Heart left ventricle (tissue), 16 donors: ENCODE measurements around the gene DNAH1. TPM values are rescaled to one million over a fixed set of nuclear protein-coding genes. Genes with fewer than 3 reads are reported as not detected.
A peak's percentile ranks its signal among the peaks of the same experiment; 100 is the strongest.

Experiments
- ATAC-seq, 4 donors: fragments of 200-7000 bp; cut with Tn5 transposase; one replicate each; pipeline ENCODE4 v1.9.1; 2020 to 2022; ENCODE audit warnings: moderate library complexity in 4 of 4, mild to moderate bottlenecking in 3 of 4, moderate number of reproducible peaks in 1 of 4
- DNase-seq, 5 donors: peaks; one replicate each; pipeline ENCODE4 v3.0.0-alpha.2; 2020
- H3K27ac ChIP-seq, 12 donors: fragments of 200-600 bp; sonication (generic) in 4 of 12; one replicate each; pipeline versions ENCODE4 v1.5.0 to v1.8.0; 2016 to 2022; ENCODE audit warnings: mild to moderate bottlenecking in 2 of 12
- H3K27me3 ChIP-seq, 9 donors: fragments of 200-600 bp; sonication (generic) in 2 of 9; one replicate each; pipeline versions ENCODE4 v1.5.1 to v1.8.0; 2016 to 2022; ENCODE audit warnings: mild to moderate bottlenecking in 3 of 9
- H3K36me3 ChIP-seq, 9 donors: fragments of 200-600 bp; sonication (generic) in 2 of 9; one replicate each; pipeline versions ENCODE4 v1.5.0 to v1.8.0; 2018 to 2022; ENCODE audit warnings: mild to moderate bottlenecking in 2 of 9
- H3K4me1 ChIP-seq, 12 donors: fragments of 200-600 bp; sonication (generic) in 4 of 12; one replicate each; pipeline versions ENCODE4 v1.5.0 to v1.8.0; 2016 to 2022; ENCODE audit warnings: mild to moderate bottlenecking in 3 of 12
- H3K4me3 ChIP-seq, 12 donors: fragments of 200-600 bp; sonication (generic) in 4 of 12; one replicate each; pipeline versions ENCODE4 v1.5.0 to v1.8.0; 2017 to 2022; ENCODE audit warnings: mild to moderate bottlenecking in 9 of 12, moderate library complexity in 4 of 12
- H3K9me3 ChIP-seq, 12 donors: fragments of 200-600 bp; sonication (generic) in 4 of 12; one replicate each; pipeline versions ENCODE4 v1.5.0 to v1.8.0; 2016 to 2022; ENCODE audit warnings: mild to moderate bottlenecking in 1 of 12
- CTCF ChIP-seq, 12 donors: fragments of 200-600 bp; sonication (generic) in 4 of 12; IDR thresholded peaks; one replicate each; pipeline versions ENCODE4 v1.5.0 to v1.8.0; 2018 to 2022; ENCODE audit warnings: antibody characterized with exemption in 12 of 12, mild to moderate bottlenecking in 5 of 12
- POLR2A ChIP-seq, 2 donors: fragments of 450-650 bp; IDR thresholded peaks; one replicate each; pipeline ENCODE4 v1.6.1; 2017; ENCODE audit warnings: antibody characterized with exemption in 2 of 2, mild to moderate bottlenecking in 2 of 2, moderate library complexity in 2 of 2
- WGBS, 4 donors: extraction: QIAGEN DNeasy Blood & Tissue Kit in 2 of 4; methylation state at CpG; one replicate each; pipeline versions ENCODE4 v1.1.5 to v1.1.7; 2013 to 2018; 5-methylcytosine and 5-hydroxymethylcytosine counted together
- intact Hi-C, 10 donors: fragments of 100-400 bp; cut with DNase I; formaldehyde crosslinking; loops; one replicate each; pipeline versions ENCODE4 v1.11.1 to v1.14.2; 2022
- polyA plus RNA-seq, 2 donors: library from polyadenylated mRNA; stranded (reverse); fragments of 200-250 nt; gene quantifications; one replicate each; pipeline ENCODE4 v1.2.3, GENCODE V29; 2013
- total RNA-seq, 9 donors: library from RNA; depleted of rRNA in 2 of 9; stranded (reverse); fragments of >200 nt in 2 of 9; fragmentation: NEBNext Ultra II Directional in 3 of 9; extraction: Animal tissue kit (Norgen Biotek cat#: 25700) in 3 of 9; gene quantifications; one replicate each; pipeline versions ENCODE4 v1.1.0 to v1.2.4, GENCODE V29; 2016 to 2023
- donor health status: ischemic (EF 13 %, LVEDD 7.1; RV severe dilation, severe dysfunction).
- donor health status: healthy with polysubstance abuse.
- donor health status: DM: no; HTN: yes; CAD: no.
- donor health status: DM: no; HTN: no; CAD: no.
- donor health status: ischemic (EF 25% LVEDD 6.9; RV normal size, moderate dysfunction).
- donor health status: ischemic (EF 25% LVEDD 5.7; RV mildly dilated, moderate dysfunction).
- donor health status: healthy.
- donor health status: DM: yes; HTN: yes; CAD: no.
- donor health status: ischemic (EF 35%, LVEDD 5.7; RV mildly dilated, moderate dysfunction).
- donor health status: nonischemic (EF 11% LVEDD 7.7; RV severe dilation, severe dysfunction).
- donor health status: DM: yes; HTN: yes; CAD: no.
- donor health status: PGD.
- donor health status: ischemic (EF 29% LVEDD 5.4; RV normal size, mild dysfunction).
- donor health status: nonischemic (EF 23%, LVEDD 6.1; RV moderate dilation, normal function).

DNAH1 gene
- total and polyA plus RNA-seq, 11 donors = 0.95 to 6.6 (median 2.8) TPM

- Histone ChIP-seq H3K4me1 (peaks cover 0 to 23% (median 6%) of the 10 kb centered on the region in 12 donors), H3K36me3 (peaks cover 0 to 58% (median 16%) of the 10 kb centered on the region in 9 donors), H3K4me3 (no peak overlapping the region), H3K9me3 (no peaks in the 10 kb centered on the region), H3K27ac (no peak overlapping the region), H3K27me3 (no peaks in the 10 kb centered on the region)
- intact Hi-C loops = loop anchor here in 1 of 10 donors (10.0 kb wide), 1 partner anchor 345 kb away; no protein-coding TSS in a partner anchor
- TF ChIP-seq POLR2A (IDR thresholded peaks at IDR 0.05) (no peak), CTCF (IDR thresholded peaks at IDR 0.05) (no peak)
- ATAC-seq = no peak
- DNase-seq = peak in 3 of 5 donors; percentile 18 to 33 (median 23)
- 89 to 93% (median 91%) methylated on average over 15 to 19 of the region's 19 CpGs for WGBS, 4 donors
Observed at GRCh38 chr3:52349611-52350395, 33.7 kb downstream of the DNAH1 start.

- Histone ChIP-seq H3K27ac (no peak overlapping the region), H3K27me3 (no peaks in the 10 kb centered on the region), H3K4me1 (peaks cover 0 to 22% (median 6%) of the 10 kb centered on the region in 12 donors), H3K9me3 (no peaks in the 10 kb centered on the region), H3K4me3 (no peak overlapping the region), H3K36me3 (peaks cover 0 to 62% (median 16%) of the 10 kb centered on the region in 9 donors)
- DNase-seq = peak in 3 of 5 donors; percentile 6 to 33 (median 12)
- 88 to 95% (median 93%) methylated on average over 7 of the region's 7 CpGs for WGBS, 4 donors
- intact Hi-C loops = no loop called here
- no peak for TF ChIP-seq CTCF (IDR thresholded peaks at IDR 0.05)
- no peak for ATAC-seq
Observed at GRCh38 chr3:52350416-52350815, 34.3 kb downstream of the DNAH1 start.

- peak in 3 of 5 donors; percentile 9 to 25 (median 18) for DNase-seq
- H3K4me1 ChIP-seq = peaks cover 0 to 15% (median 5%) of the 10 kb centered on the region in 12 donors
- H3K27me3 ChIP-seq = no peaks in the 10 kb centered on the region
- WGBS, 4 donors = 87 to 96% (median 95%) methylated on average over 9 to 11 of the region's 11 CpGs
- H3K27ac ChIP-seq = no peak overlapping the region
- no peak for TF ChIP-seq CTCF (IDR thresholded peaks at IDR 0.05)
- no peak for TF ChIP-seq POLR2A (IDR thresholded peaks at IDR 0.05)
- intact Hi-C loops = no loop called here
- H3K36me3 ChIP-seq = peaks cover 0 to 67% (median 16%) of the 10 kb centered on the region in 9 donors
- no peaks in the 10 kb centered on the region for H3K9me3 ChIP-seq
- no peak for ATAC-seq
- no peak overlapping the region for H3K4me3 ChIP-seq
Observed at GRCh38 chr3:52350981-52351761, 35.1 kb downstream of the DNAH1 start.
